Right lobe of liver (tissue), 4 donors: ENCODE measurements around the gene SPATA20.

ENCODE experiments used
- POLR2A ChIP-seq: fragments of 450-650 bp; IDR thresholded peaks from one replicate; pipeline ENCODE4 v1.6.1; 2017; ENCODE audit warnings: antibody characterized with exemption, mild to moderate bottlenecking
- TF ChIP-seq, protein P1 (sequence below), 4 donors: fragments of 200-600 bp in 3 of 4; fragments of 450-650 bp in 1 of 4; IDR thresholded peaks; one replicate each; pipeline versions ENCODE4 v1.5.1 to v1.8.0; 2016 to 2022; ENCODE audit warnings: antibody characterized with exemption in 4 of 4, mild to moderate bottlenecking in 2 of 4
- donor health status: DM: no; HTN: no; CAD: no.
- donor health status: DM: no; HTN: no; CAD: no.
- donor health status: DM: no; HTN: yes; CAD: no.

- TF ChIP-seq, protein P1, sequence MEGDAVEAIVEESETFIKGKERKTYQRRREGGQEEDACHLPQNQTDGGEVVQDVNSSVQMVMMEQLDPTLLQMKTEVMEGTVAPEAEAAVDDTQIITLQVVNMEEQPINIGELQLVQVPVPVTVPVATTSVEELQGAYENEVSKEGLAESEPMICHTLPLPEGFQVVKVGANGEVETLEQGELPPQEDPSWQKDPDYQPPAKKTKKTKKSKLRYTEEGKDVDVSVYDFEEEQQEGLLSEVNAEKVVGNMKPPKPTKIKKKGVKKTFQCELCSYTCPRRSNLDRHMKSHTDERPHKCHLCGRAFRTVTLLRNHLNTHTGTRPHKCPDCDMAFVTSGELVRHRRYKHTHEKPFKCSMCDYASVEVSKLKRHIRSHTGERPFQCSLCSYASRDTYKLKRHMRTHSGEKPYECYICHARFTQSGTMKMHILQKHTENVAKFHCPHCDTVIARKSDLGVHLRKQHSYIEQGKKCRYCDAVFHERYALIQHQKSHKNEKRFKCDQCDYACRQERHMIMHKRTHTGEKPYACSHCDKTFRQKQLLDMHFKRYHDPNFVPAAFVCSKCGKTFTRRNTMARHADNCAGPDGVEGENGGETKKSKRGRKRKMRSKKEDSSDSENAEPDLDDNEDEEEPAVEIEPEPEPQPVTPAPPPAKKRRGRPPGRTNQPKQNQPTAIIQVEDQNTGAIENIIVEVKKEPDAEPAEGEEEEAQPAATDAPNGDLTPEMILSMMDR (IDR thresholded peaks at IDR 0.05): no peak
- TF ChIP-seq POLR2A: no peak
Observed at GRCh38 chr17:50556803-50557202, 9.8 kb downstream of the SPATA20 start.
